GM19043 (cell line): ENCODE results near the gene ZNF765.
"Not testable (repeated sequence)": the region's sequence is repeated elsewhere in the genome, so short reads cannot be mapped to it uniquely, and the experiment has no call there.

Experiments
- ATAC-seq: cut with Tn5 transposase; IDR thresholded peaks from one replicate; pipeline ENCODE4 v1.9.1; 2021; ENCODE audit warnings: low read depth; ENCODE audit not compliant: unreplicated experiment

Gene ZNF765

GRCh38 chr19:53420520-53421315, 25.8 kb downstream of the ZNF765 start:
- ATAC-seq: not testable (repeated sequence)

- no peak for ATAC-seq
These were observed 27.6 kb downstream of the ZNF765 start for GRCh38 chr19:53422551-53422950.

- not testable (repeated sequence) for ATAC-seq
These were observed 28.1 kb downstream of the ZNF765 start for GRCh38 chr19:53423074-53423473.

- not testable (repeated sequence) for ATAC-seq
These were observed 28.7 kb downstream of the ZNF765 start for GRCh38 chr19:53423680-53424079.

GRCh38 chr19:53424968-53425597, 30.1 kb downstream of the ZNF765 start:
- no peak for ATAC-seq

GRCh38 chr19:53431399-53432087, 36.6 kb downstream of the ZNF765 start, which contains the start of gene ZNF761:
Gene ZNF761 (plus strand): TSS chr19:53431984. CDS start chr19:53447269, 15,285 bp downstream.
- ATAC-seq: peak; percentile 81

- ATAC-seq: peak; percentile 30
These were observed 37.2 kb downstream of the ZNF765 start for GRCh38 chr19:53432088-53432661.

GRCh38 chr19:53443809-53444208, 48.9 kb downstream of the ZNF765 start:
- ATAC-seq: not testable (repeated sequence)

GRCh38 chr19:53447196-53447595, 52.2 kb downstream of the ZNF765 start:
- ATAC-seq: not testable (repeated sequence)

GRCh38 chr19:53455828-53456227, 60.9 kb downstream of the ZNF765 start:
- ATAC-seq: no peak

GRCh38 chr19:53460131-53460721, 65.3 kb downstream of the ZNF765 start:
- ATAC-seq: not testable (repeated sequence)

GRCh38 chr19:53461866-53462265, 66.9 kb downstream of the ZNF765 start:
- ATAC-seq: no peak

- no peak for ATAC-seq
These were observed 67.9 kb downstream of the ZNF765 start for GRCh38 chr19:53462861-53463260.

GRCh38 chr19:53463263-53463662, 68.3 kb downstream of the ZNF765 start:
- ATAC-seq: no peak

GRCh38 chr19:53466726-53467484, 72.0 kb downstream of the ZNF765 start:
- ATAC-seq: no peak

- ATAC-seq: no peak
These were observed 72.7 kb downstream of the ZNF765 start, which contains the start of gene ZNF813 for GRCh38 chr19:53467485-53468262. Gene ZNF813 (plus strand): TSS chr19:53467733. CDS start chr19:53483823, 16,090 bp downstream.

GRCh38 chr19:53468628-53469027, 73.7 kb downstream of the ZNF765 start:
- not testable (repeated sequence) for ATAC-seq

- no peak for ATAC-seq
These were observed 77.0 kb downstream of the ZNF765 start for GRCh38 chr19:53471916-53472315.

- not testable (repeated sequence) for ATAC-seq
These were observed 79.9 kb downstream of the ZNF765 start for GRCh38 chr19:53474832-53475231.
